HepG2 (cell line): Measurements from ENCODE around the gene KCNH6. TPM values are rescaled to one million over a fixed set of nuclear protein-coding genes. Genes with fewer than 3 reads are reported as not detected.

Source experiments
- AHR ChIP-seq: IDR thresholded peaks from 2 replicates; pipeline ENCODE4 v1.6.1; 2018; ENCODE audit warnings: missing genetic modification reagents, missing compliant biosample characterization
- BORCS8-MEF2B ChIP-seq: sonication (generic); formaldehyde crosslinking; IDR thresholded peaks from 2 replicates; pipeline ENCODE4 v1.8.0; 2022; ENCODE audit warnings: mild to moderate bottlenecking, missing genetic modification reagents
- FLYWCH1 ChIP-seq: sonication (generic); formaldehyde crosslinking; IDR thresholded peaks from 2 replicates; pipeline ENCODE4 v1.8.1; 2023; ENCODE audit warnings: mild to moderate bottlenecking, missing genetic modification reagents
- GTF2F1 ChIP-seq: fragments of 150-350 bp; IDR thresholded peaks from 2 replicates; pipeline ENCODE4 v1.6.1; 2014; ENCODE audit warnings: low read length
- IRF2 ChIP-seq: IDR thresholded peaks from 2 replicates; pipeline ENCODE4 v1.6.1; 2018; ENCODE audit warnings: missing genetic modification reagents, missing compliant biosample characterization
- KAT2B ChIP-seq: fragments of 150-350 bp; IDR thresholded peaks from 2 replicates; pipeline ENCODE4 v1.6.1; 2014; ENCODE audit warnings: low read depth, low read length, borderline replicate concordance
- KAT8 ChIP-seq: IDR thresholded peaks from 2 replicates; pipeline ENCODE4 v1.6.1; 2016; ENCODE audit warnings: missing genetic modification reagents, missing compliant biosample characterization
- KLF6 ChIP-seq: IDR thresholded peaks from 2 replicates; pipeline ENCODE4 v1.8.0; 2016; ENCODE audit warnings: missing biosample characterization, missing genetic modification reagents
- KMT2A ChIP-seq: sonication (generic); formaldehyde crosslinking; IDR thresholded peaks from 2 replicates; pipeline ENCODE4 v1.4.0; 2020; ENCODE audit warnings: missing genetic modification reagents
- NBN ChIP-seq: fragments of 450-650 bp; conservative IDR thresholded peaks from 2 replicates; pipeline ENCODE4 v1.6.1; 2017
- RFX1 ChIP-seq: fragments of 450-650 bp; IDR thresholded peaks from 2 replicates; pipeline ENCODE4 v1.6.1; 2017
- SMAD1 ChIP-seq: sonication (generic); formaldehyde crosslinking; IDR thresholded peaks from 2 replicates; pipeline ENCODE4 v1.4.0; 2020; ENCODE audit warnings: missing genetic modification reagents, low read depth, mild to moderate bottlenecking, borderline replicate concordance
- U2AF2 ChIP-seq: fragments of 200-400 bp; formaldehyde crosslinking; IDR thresholded peaks from 2 replicates; pipeline ENCODE4 v1.6.1; 2017; ENCODE audit warnings: low read depth, mild to moderate bottlenecking, low read length
- WIZ ChIP-seq: sonication (generic); formaldehyde crosslinking; IDR thresholded peaks from 2 replicates; pipeline ENCODE4 v1.5.1; 2020; ENCODE audit warnings: mild to moderate bottlenecking, missing genetic modification reagents
- ZFP36L2 ChIP-seq: sonication (generic); formaldehyde crosslinking; IDR thresholded peaks from 2 replicates; pipeline ENCODE4 v1.4.0; 2020; ENCODE audit warnings: missing genetic modification reagents
- ZFP41 ChIP-seq: sonication (generic); formaldehyde crosslinking; IDR thresholded peaks from 2 replicates; pipeline ENCODE4 v1.4.0; 2020; ENCODE audit warnings: mild to moderate bottlenecking, missing genetic modification reagents, borderline replicate concordance
- ZNF20 ChIP-seq: sonication (generic); formaldehyde crosslinking; IDR thresholded peaks from 2 replicates; pipeline ENCODE4 v1.4.0; 2020; ENCODE audit warnings: mild to moderate bottlenecking, moderate library complexity, missing genetic modification reagents
- ZNF235 ChIP-seq: sonication (generic); formaldehyde crosslinking; IDR thresholded peaks from 2 replicates; pipeline ENCODE4 v1.8.1; 2023; ENCODE audit warnings: mild to moderate bottlenecking, missing genetic modification reagents, borderline replicate concordance
- polyA plus RNA-seq, 8 experiments: library from polyadenylated mRNA; depleted of rRNA in 3 of 8; stranded (reverse) in 7 of 8; unstranded in 1 of 8; fragments of >200 nt; fragmentation: Illumina TruSeq in 4 of 8; extraction: Trizol in 4 of 8; gene quantifications; 2 replicates each; pipeline versions ENCODE4 v1.2.1 to v1.2.3, GENCODE V29; 2011 to 2016; ENCODE audit warnings: low read depth in 4 of 8, missing spikeins in 1 of 8, mixed read lengths in 1 of 8; ENCODE audit not compliant: insufficient read depth in 1 of 8
- total RNA-seq, 5 experiments: library from RNA; depleted of rRNA; stranded (reverse); fragments of >200 nt; fragmentation: Illumina TruSeq; extraction: Trizol; gene quantifications; 2 replicates each; pipeline ENCODE4 v1.2.3, GENCODE V29; 2016; ENCODE audit warnings: low read depth in 1 of 5
- TF ChIP-seq, protein P1 (sequence below): IDR thresholded peaks from 2 replicates; pipeline ENCODE4 v1.4.0; 2020; ENCODE audit warnings: mild to moderate bottlenecking, missing genetic modification reagents
- TF ChIP-seq, protein P2 (sequence below): IDR thresholded peaks from 2 replicates; pipeline ENCODE4 v1.6.1; 2016; ENCODE audit warnings: missing biosample characterization, missing genetic modification reagents, low read depth
- TF ChIP-seq, protein P3 (sequence below): sonication (generic); formaldehyde crosslinking; IDR thresholded peaks from 2 replicates; pipeline ENCODE4 v1.5.0; 2020; ENCODE audit warnings: missing genetic modification reagents
- TF ChIP-seq, protein P4 (sequence below): sonication (generic); formaldehyde crosslinking; IDR thresholded peaks from 2 replicates; pipeline ENCODE4 v1.4.0; 2020; ENCODE audit warnings: missing genetic modification reagents

KCNH6 gene
- total and polyA plus RNA-seq, 2 of the 13 experiments (the other 11 are each of a cell fraction or from before 2014, with no cell fraction given) = 0.05 to 0.18 TPM

DNA sequence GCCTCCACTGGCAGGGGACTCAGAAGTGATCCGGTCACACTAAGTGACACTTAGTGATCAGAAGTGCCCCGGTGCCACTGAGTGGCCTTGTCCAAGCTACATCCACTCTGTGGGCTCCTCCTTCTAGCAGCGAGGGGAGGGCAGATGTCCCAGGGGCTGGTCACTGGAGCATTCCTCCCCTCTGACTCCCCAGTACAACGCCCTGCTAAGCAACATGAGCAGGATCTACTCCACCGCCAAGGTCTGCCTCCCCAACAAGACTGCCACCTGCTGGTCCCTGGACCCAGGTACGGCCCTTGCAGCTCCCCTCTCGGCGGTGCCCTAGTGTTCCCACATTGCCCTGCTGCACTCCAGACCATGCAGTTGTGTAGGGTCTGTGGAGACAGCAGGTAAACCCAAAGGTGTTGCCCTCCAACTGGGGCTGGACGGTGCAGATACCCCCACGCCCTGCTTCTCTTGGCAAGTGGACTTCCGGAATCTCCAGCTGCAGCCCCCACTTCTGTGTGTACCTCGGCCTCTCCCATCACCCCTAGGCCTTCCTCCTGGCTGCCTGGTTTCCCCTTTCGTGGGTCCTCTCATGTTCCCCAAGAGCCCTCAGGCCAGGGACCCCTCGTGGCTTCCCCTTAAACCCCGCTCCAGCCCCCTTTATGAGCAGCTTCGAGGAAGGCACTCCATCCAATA lies 44.2 kb upstream of the KCNH6 start (continued):
- TF ChIP-seq, protein P1, sequence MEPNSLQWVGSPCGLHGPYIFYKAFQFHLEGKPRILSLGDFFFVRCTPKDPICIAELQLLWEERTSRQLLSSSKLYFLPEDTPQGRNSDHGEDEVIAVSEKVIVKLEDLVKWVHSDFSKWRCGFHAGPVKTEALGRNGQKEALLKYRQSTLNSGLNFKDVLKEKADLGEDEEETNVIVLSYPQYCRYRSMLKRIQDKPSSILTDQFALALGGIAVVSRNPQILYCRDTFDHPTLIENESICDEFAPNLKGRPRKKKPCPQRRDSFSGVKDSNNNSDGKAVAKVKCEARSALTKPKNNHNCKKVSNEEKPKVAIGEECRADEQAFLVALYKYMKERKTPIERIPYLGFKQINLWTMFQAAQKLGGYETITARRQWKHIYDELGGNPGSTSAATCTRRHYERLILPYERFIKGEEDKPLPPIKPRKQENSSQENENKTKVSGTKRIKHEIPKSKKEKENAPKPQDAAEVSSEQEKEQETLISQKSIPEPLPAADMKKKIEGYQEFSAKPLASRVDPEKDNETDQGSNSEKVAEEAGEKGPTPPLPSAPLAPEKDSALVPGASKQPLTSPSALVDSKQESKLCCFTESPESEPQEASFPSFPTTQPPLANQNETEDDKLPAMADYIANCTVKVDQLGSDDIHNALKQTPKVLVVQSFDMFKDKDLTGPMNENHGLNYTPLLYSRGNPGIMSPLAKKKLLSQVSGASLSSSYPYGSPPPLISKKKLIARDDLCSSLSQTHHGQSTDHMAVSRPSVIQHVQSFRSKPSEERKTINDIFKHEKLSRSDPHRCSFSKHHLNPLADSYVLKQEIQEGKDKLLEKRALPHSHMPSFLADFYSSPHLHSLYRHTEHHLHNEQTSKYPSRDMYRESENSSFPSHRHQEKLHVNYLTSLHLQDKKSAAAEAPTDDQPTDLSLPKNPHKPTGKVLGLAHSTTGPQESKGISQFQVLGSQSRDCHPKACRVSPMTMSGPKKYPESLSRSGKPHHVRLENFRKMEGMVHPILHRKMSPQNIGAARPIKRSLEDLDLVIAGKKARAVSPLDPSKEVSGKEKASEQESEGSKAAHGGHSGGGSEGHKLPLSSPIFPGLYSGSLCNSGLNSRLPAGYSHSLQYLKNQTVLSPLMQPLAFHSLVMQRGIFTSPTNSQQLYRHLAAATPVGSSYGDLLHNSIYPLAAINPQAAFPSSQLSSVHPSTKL (CRISPR knock-in tag) = 0 out of 2 replicates have a peak, but pooled peaks have one; percentile 14
- TF ChIP-seq, protein P2, sequence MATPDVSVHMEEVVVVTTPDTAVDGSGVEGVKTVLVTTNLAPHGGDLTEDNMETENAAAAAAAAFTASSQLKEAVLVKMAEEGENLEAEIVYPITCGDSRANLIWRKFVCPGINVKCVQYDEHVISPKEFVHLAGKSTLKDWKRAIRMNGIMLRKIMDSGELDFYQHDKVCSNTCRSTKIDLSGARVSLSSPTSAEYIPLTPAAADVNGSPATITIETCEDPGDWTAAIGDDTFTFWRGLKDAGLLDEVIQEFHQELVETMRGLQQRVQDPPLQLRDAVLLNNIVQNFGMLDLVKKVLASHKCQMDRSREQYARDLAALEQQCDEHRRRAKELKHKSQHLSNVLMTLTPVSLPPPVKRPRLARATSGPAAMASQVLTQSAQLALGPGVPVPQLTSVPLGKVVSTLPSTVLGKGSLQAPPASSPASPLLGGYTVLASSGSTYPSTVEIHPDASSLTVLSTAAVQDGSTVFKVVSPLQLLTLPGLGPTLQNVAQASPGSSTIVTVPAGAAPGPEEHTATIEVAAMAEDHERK (CRISPR knock-in tag) = no peak
- TF ChIP-seq IRF2 (CRISPR knock-in tag) = peak; percentile 61; the same call in 1 of the 2 replicates
- TF ChIP-seq WIZ (CRISPR knock-in tag) = no peak
- 0 out of 2 replicates have a peak, but pooled peaks have one; percentile 27 for TF ChIP-seq KAT8 (CRISPR knock-in tag)
- no peak for TF ChIP-seq ZFP41 (CRISPR knock-in tag)
- no peak for TF ChIP-seq GTF2F1
- no peak for TF ChIP-seq RFX1
- TF ChIP-seq SMAD1 (CRISPR knock-in tag) = no peak
- TF ChIP-seq KMT2A (CRISPR knock-in tag) = 0 out of 2 replicates have a peak, but pooled peaks have one; percentile 31
- TF ChIP-seq, protein P3, sequence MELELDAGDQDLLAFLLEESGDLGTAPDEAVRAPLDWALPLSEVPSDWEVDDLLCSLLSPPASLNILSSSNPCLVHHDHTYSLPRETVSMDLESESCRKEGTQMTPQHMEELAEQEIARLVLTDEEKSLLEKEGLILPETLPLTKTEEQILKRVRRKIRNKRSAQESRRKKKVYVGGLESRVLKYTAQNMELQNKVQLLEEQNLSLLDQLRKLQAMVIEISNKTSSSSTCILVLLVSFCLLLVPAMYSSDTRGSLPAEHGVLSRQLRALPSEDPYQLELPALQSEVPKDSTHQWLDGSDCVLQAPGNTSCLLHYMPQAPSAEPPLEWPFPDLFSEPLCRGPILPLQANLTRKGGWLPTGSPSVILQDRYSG = no peak
- no peak for TF ChIP-seq ZFP36L2 (CRISPR knock-in tag)
- TF ChIP-seq, protein P4, sequence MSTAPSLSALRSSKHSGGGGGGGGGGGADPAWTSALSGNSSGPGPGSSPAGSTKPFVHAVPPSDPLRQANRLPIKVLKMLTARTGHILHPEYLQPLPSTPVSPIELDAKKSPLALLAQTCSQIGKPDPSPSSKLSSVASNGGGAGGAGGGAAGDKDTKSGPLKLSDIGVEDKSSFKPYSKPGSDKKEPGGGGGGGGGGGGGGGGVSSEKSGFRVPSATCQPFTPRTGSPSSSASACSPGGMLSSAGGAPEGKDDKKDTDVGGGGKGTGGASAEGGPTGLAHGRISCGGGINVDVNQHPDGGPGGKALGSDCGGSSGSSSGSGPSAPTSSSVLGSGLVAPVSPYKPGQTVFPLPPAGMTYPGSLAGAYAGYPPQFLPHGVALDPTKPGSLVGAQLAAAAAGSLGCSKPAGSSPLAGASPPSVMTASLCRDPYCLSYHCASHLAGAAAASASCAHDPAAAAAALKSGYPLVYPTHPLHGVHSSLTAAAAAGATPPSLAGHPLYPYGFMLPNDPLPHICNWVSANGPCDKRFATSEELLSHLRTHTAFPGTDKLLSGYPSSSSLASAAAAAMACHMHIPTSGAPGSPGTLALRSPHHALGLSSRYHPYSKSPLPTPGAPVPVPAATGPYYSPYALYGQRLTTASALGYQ (CRISPR knock-in tag) = no peak
- no peak for TF ChIP-seq BORCS8-MEF2B (CRISPR knock-in tag)
- TF ChIP-seq ZNF235 (CRISPR knock-in tag) = no peak
- TF ChIP-seq KLF6 = no peak
- TF ChIP-seq U2AF2 = no peak
- no peak for TF ChIP-seq AHR
- no peak for TF ChIP-seq ZNF20
- TF ChIP-seq FLYWCH1 = no peak
- no peak for TF ChIP-seq KAT2B
- TF ChIP-seq NBN = no peak
